ENCODE results near the gene DDIT4.

GRCh38 chr10:72292223-72292691 is 18.5 kb downstream of the DDIT4 start:
- TF ChIP-seq YY1 (IDR thresholded peaks at IDR 0.05; ENCODE audit: insufficient read depth, insufficient read length) (no peak), ZNF274 (IDR thresholded peaks at IDR 0.05; ENCODE audit: low read depth, low read length) (no peak)

All from NT2/D1 (cell line).